ENCODE results near the gene COL11A2. TPM values are rescaled to one million over a fixed set of nuclear protein-coding genes. Genes with fewer than 3 reads are reported as not detected.
"Not testable (repeated sequence)": the region's sequence is repeated elsewhere in the genome, so short reads cannot be mapped to it uniquely, and the experiment has no call there.

The COL11A2 gene
- total RNA-seq: under 1 TPM; 0.52 to 0.89 TPM
- 2.0 to 3.6 reads per million in 2 donors for total RNA-seq

DNA sequence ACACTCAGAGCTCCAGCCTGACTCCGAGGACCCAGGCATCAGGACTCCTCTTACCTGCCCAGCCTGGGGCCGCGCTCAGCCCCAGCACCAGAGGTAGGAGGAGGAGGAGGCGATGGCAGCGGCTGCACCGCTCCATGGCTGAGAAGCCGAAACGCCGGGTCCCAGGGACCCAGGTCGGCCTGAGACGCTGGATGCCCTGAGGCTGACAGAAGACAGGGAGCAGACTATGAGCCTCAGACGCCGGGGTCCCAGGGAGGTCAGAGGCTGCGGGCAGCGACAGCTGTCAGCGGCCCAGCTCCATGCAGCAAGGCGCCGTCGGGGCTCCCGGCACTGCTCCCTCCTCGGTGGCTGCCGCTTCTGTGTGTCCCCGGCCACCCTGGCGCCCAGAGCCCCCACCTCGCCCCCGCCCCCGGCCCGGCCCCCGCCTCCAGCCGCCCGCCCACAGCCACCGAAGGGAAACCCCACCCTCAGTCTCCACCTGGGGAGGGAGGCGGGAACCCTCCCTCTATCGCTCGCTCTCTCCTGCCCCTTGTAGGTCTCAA is at the start of gene COL11A2:
TSS of gene COL11A2 (minus strand) at position 363 of the 542 bp plus-strand sequence. CDS start at position 136, 227 bp downstream.
- H3K36me3 Mint-ChIP-seq (ENCODE audit: low read depth): peaks cover 13% of the 10 kb centered on the region

GRCh38 chr6:33241968-33242367 is 49.7 kb upstream of the COL11A2 start:
- Mint-ChIP-seq H3K4me3 (no peak overlapping the region), H3K4me1 (peaks cover 7% of the 10 kb centered on the region), H3K27me3 (peaks cover 31% of the 10 kb centered on the region), H3K27ac (peak overlapping the region; percentile 83), H3K36me3 (ENCODE audit: low read depth) (peaks cover 3% of the 10 kb centered on the region)
- DNase-seq (no peak), ATAC-seq (peak; percentile 25)
- H3K9me3 ChIP-seq (ENCODE audit: control insufficient read depth, low read length, poor library complexity, severe bottlenecking): no peaks in the 10 kb centered on the region

More for the DNA sequence above, at the start of gene COL11A2:
- peaks cover 32% of the 10 kb centered on the region for H3K4me1 Mint-ChIP-seq
- H3K27me3 Mint-ChIP-seq: peaks cover 42% of the 10 kb centered on the region
- H3K9me3 ChIP-seq (ENCODE audit: control insufficient read depth, low read length, poor library complexity, severe bottlenecking): no peaks in the 10 kb centered on the region
- no peak within 1 kb of the TSS for H3K27ac Mint-ChIP-seq
- peak; percentile 72 for ATAC-seq
- DNase-seq: peak in 2 of 3 donors; percentile 23 to 31
- H3K4me3 Mint-ChIP-seq: peak within 1 kb of the TSS; percentile 89

GRCh38 chr6:33237741-33238140 is 45.5 kb upstream of the COL11A2 start:
- DNase-seq (no peak), ATAC-seq (no peak)
- Mint-ChIP-seq H3K4me1 (peaks cover 12% of the 10 kb centered on the region), H3K27me3 (peaks cover 61% of the 10 kb centered on the region), H3K4me3 (no peak overlapping the region), H3K36me3 (ENCODE audit: low read depth) (peaks cover 6% of the 10 kb centered on the region), H3K27ac (no peak overlapping the region)
- no peaks in the 10 kb centered on the region for H3K9me3 ChIP-seq (ENCODE audit: control insufficient read depth, low read length, poor library complexity, severe bottlenecking)

GRCh38 chr6:33236852-33237251 is 44.6 kb upstream of the COL11A2 start:
- H3K36me3 Mint-ChIP-seq (ENCODE audit: low read depth): peaks cover 2% of the 10 kb centered on the region
- ATAC-seq (no peak), DNase-seq (no peak)
- peaks cover 7% of the 10 kb centered on the region for H3K4me1 Mint-ChIP-seq
- H3K27ac Mint-ChIP-seq: no peak overlapping the region
- H3K27me3 Mint-ChIP-seq: peaks cover 60% of the 10 kb centered on the region
- no peaks in the 10 kb centered on the region for H3K9me3 ChIP-seq (ENCODE audit: control insufficient read depth, low read length, poor library complexity, severe bottlenecking)
- H3K4me3 Mint-ChIP-seq: no peak overlapping the region

- Mint-ChIP-seq H3K27ac (no peak overlapping the region), H3K27me3 (peaks cover 65% of the 10 kb centered on the region), H3K4me1 (peaks cover 6% of the 10 kb centered on the region), H3K36me3 (ENCODE audit: low read depth) (peaks cover 3% of the 10 kb centered on the region), H3K4me3 (no peak overlapping the region)
- no peak for DNase-seq
- ATAC-seq: no peak
- H3K9me3 ChIP-seq (ENCODE audit: control insufficient read depth, low read length, poor library complexity, severe bottlenecking): no peaks in the 10 kb centered on the region
These were observed 44.1 kb upstream of the COL11A2 start for GRCh38 chr6:33236328-33236727.

- H3K27me3 Mint-ChIP-seq: peaks cover 66% of the 10 kb centered on the region
- peaks cover 6% of the 10 kb centered on the region for H3K4me1 Mint-ChIP-seq
- peaks cover 4% of the 10 kb centered on the region for H3K36me3 Mint-ChIP-seq (ENCODE audit: low read depth)
- no peak overlapping the region for H3K4me3 Mint-ChIP-seq
- H3K9me3 ChIP-seq (ENCODE audit: control insufficient read depth, low read length, poor library complexity, severe bottlenecking): no peaks in the 10 kb centered on the region
- no peak for DNase-seq
- no peak overlapping the region for H3K27ac Mint-ChIP-seq
- ATAC-seq: no peak
These were observed 43.0 kb upstream of the COL11A2 start for GRCh38 chr6:33235221-33235634.

DNA sequence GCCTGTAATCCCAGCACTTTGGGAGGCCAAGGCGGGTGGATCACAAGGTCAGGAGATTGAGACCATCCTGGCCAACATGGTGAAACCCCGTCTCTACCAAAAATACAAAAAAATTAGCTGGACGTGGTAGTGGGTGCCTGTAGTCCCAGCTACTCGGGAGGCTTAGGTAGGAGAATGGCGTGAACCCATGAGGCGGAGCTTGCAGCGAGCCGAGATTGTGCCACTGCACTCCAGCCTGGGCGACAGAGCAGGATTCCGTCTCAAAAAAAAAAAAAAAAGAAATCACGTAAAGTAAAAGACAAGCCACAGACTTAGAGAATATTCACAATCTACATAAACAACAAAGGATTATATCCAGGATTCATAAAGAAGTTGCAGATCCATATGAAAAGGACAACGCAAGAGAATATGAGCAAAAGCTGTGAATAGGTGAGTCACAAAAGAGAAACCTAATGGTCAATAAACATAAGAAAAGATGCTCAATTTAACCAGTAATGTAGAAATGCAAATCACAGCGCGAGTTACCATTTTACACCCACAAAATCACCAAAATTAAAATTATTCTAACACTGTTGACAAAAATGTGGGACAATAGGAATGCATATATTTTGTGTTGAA is 34.3 kb upstream of the COL11A2 start:
- not testable (repeated sequence) for H3K27ac Mint-ChIP-seq; H3K9me3 ChIP-seq (ENCODE audit: control insufficient read depth, low read length, poor library complexity, severe bottlenecking); H3K36me3 Mint-ChIP-seq (ENCODE audit: low read depth); DNase-seq; H3K4me3 Mint-ChIP-seq; H3K4me1 Mint-ChIP-seq; ATAC-seq
- H3K27me3 Mint-ChIP-seq: peaks cover 46% of the 10 kb centered on the region

GRCh38 chr6:33217681-33218080 is 25.4 kb upstream of the COL11A2 start:
- H3K4me1 Mint-ChIP-seq: peaks cover 18% of the 10 kb centered on the region
- H3K27ac Mint-ChIP-seq: no peak overlapping the region
- DNase-seq (no peak), ATAC-seq (no peak)
- H3K36me3 Mint-ChIP-seq (ENCODE audit: low read depth): peaks cover 2% of the 10 kb centered on the region
- H3K9me3 ChIP-seq (ENCODE audit: control insufficient read depth, low read length, poor library complexity, severe bottlenecking): no peaks in the 10 kb centered on the region
- no peak overlapping the region for H3K4me3 Mint-ChIP-seq
- H3K27me3 Mint-ChIP-seq: peaks cover 76% of the 10 kb centered on the region

GRCh38 chr6:33217246-33217645 is 25.0 kb upstream of the COL11A2 start:
- no peak for ATAC-seq
- Mint-ChIP-seq H3K27me3 (peaks cover 76% of the 10 kb centered on the region), H3K4me3 (no peak overlapping the region), H3K27ac (no peak overlapping the region), H3K4me1 (peaks cover 21% of the 10 kb centered on the region), H3K36me3 (ENCODE audit: low read depth) (peaks cover 2% of the 10 kb centered on the region)
- no peaks in the 10 kb centered on the region for H3K9me3 ChIP-seq (ENCODE audit: control insufficient read depth, low read length, poor library complexity, severe bottlenecking)
- DNase-seq: no peak

GRCh38 chr6:33216117-33216649 is 23.9 kb upstream of the COL11A2 start:
- Mint-ChIP-seq H3K36me3 (ENCODE audit: low read depth) (peaks cover 2% of the 10 kb centered on the region), H3K4me1 (peaks cover 23% of the 10 kb centered on the region), H3K27ac (no peak overlapping the region), H3K27me3 (peaks cover 68% of the 10 kb centered on the region), H3K4me3 (no peak overlapping the region)
- DNase-seq (no peak), ATAC-seq (no peak)
- H3K9me3 ChIP-seq (ENCODE audit: control insufficient read depth, low read length, poor library complexity, severe bottlenecking): no peaks in the 10 kb centered on the region

GRCh38 chr6:33215271-33216116 is 23.2 kb upstream of the COL11A2 start:
- Mint-ChIP-seq H3K36me3 (ENCODE audit: low read depth) (peaks cover 2% of the 10 kb centered on the region), H3K4me3 (no peak overlapping the region), H3K4me1 (peaks cover 23% of the 10 kb centered on the region), H3K27ac (no peak overlapping the region), H3K27me3 (peaks cover 67% of the 10 kb centered on the region)
- no peaks in the 10 kb centered on the region for H3K9me3 ChIP-seq (ENCODE audit: control insufficient read depth, low read length, poor library complexity, severe bottlenecking)
- no peak for DNase-seq
- ATAC-seq: no peak

GRCh38 chr6:33213989-33214335 is 21.7 kb upstream of the COL11A2 start:
- no peak for ATAC-seq
- H3K27me3 Mint-ChIP-seq: peaks cover 58% of the 10 kb centered on the region
- peaks cover 32% of the 10 kb centered on the region for H3K4me1 Mint-ChIP-seq

More at GRCh38 chr6:33213989-33214335, 21.7 kb upstream of the COL11A2 start:
- peaks cover 2% of the 10 kb centered on the region for H3K36me3 Mint-ChIP-seq (ENCODE audit: low read depth)
- no peak for DNase-seq
- H3K9me3 ChIP-seq (ENCODE audit: control insufficient read depth, low read length, poor library complexity, severe bottlenecking): no peaks in the 10 kb centered on the region
- peak overlapping the region; percentile 89 for H3K4me3 Mint-ChIP-seq
- peak overlapping the region; percentile 63 for H3K27ac Mint-ChIP-seq
